ENCODE measurements around the gene PPP3CB.

- TF ChIP-seq POLR2A (IDR thresholded peaks at IDR 0.05; ENCODE audit: low read depth, low read length) (no peak), POLR2AphosphoS5 (IDR thresholded peaks at IDR 0.05; ENCODE audit: low read depth, low read length) (no peak), TAF1 (IDR thresholded peaks at IDR 0.05; ENCODE audit: borderline replicate concordance, low read depth, low read length) (no peak)
Observed at GRCh38 chr10:73386583-73386982, 109.2 kb downstream of the PPP3CB start.
